CD4-positive, CD25-positive, alpha-beta regulatory T cell (primary cell): ENCODE data around the gene SNTG2. TPM values are rescaled to one million over a fixed set of nuclear protein-coding genes. Genes with fewer than 3 reads are reported as not detected.

Source experiments
- ATAC-seq, 2 donors: fragments of 150-1000 bp; cut with Tn5 transposase; one replicate each; pipeline ENCODE4 v1.10.0; 2021; ENCODE audit warnings: low read depth in 2 of 2, moderate number of reproducible peaks in 2 of 2, moderate library complexity in 1 of 2
- DNase-seq, 3 donors: peaks; one replicate each; pipeline versions ENCODE4 v3.0.0 to v3.0.0-alpha.2; 2012 to 2022; ENCODE audit warnings: mixed read lengths in 1 of 3
- H3K27ac ChIP-seq: one replicate; pipeline ENCODE4 v1.7.0; 2013; ENCODE audit warnings: mild to moderate bottlenecking, low read length; ENCODE audit not compliant: insufficient read depth, poor library complexity, severe bottlenecking
- H3K27me3 ChIP-seq: one replicate; pipeline ENCODE4 v1.7.0; 2013; ENCODE audit warnings: low read length; ENCODE audit not compliant: control insufficient read depth, insufficient read depth
- H3K36me3 ChIP-seq: one replicate; pipeline ENCODE4 v1.7.0; 2013; ENCODE audit warnings: mild to moderate bottlenecking, low read length, moderate library complexity; ENCODE audit not compliant: control insufficient read depth, insufficient read depth
- H3K4me1 ChIP-seq: 2 replicates; pipeline ENCODE4 v1.7.0; 2013; ENCODE audit warnings: mild to moderate bottlenecking, low read length; ENCODE audit not compliant: insufficient read depth, control insufficient read depth, poor library complexity, severe bottlenecking
- H3K4me3 ChIP-seq: one replicate; pipeline ENCODE4 v1.7.0; 2013; ENCODE audit warnings: low read depth, mild to moderate bottlenecking, low read length, moderate library complexity
- H3K9me3 ChIP-seq, 2 experiments: 1 replicate in 1 of 2; 2 replicates in 1 of 2; pipeline ENCODE4 v1.7.0; 2013; ENCODE audit warnings: low read length in 2 of 2, mild to moderate bottlenecking in 1 of 2, moderate library complexity in 1 of 2; ENCODE audit not compliant: control insufficient read depth in 2 of 2
- H3K27ac Mint-ChIP-seq, 3 donors: one replicate each; pipeline ENCODE4 v1.8.0; 2020 to 2022; ENCODE audit warnings: mild to moderate bottlenecking in 3 of 3, mixed read lengths in 3 of 3, moderate library complexity in 2 of 3
- H3K27me3 Mint-ChIP-seq: one replicate; pipeline ENCODE4 v1.8.0; 2022; ENCODE audit warnings: mild to moderate bottlenecking, mixed read lengths
- H3K36me3 Mint-ChIP-seq: one replicate; pipeline ENCODE4 v1.8.0; 2020; ENCODE audit warnings: mixed read lengths
- H3K4me1 Mint-ChIP-seq, 4 donors: one replicate each; pipeline ENCODE4 v1.8.0; 2020 to 2022; ENCODE audit warnings: mixed read lengths in 4 of 4, mild to moderate bottlenecking in 1 of 4
- H3K4me3 Mint-ChIP-seq, 4 donors: one replicate each; pipeline ENCODE4 v1.8.0; 2020 to 2022; ENCODE audit warnings: mild to moderate bottlenecking in 4 of 4, mixed read lengths in 4 of 4, moderate library complexity in 3 of 4
- H3K9me3 Mint-ChIP-seq, 7 donors: one replicate each; pipeline ENCODE4 v1.8.0; 2020 to 2022; ENCODE audit warnings: mixed read lengths in 7 of 7, mild to moderate bottlenecking in 3 of 7, moderate library complexity in 2 of 7
- polyA plus RNA-seq, 4 donors: library from polyadenylated mRNA; unstranded; fragments of 300-500 nt; fragmentation: Illumina TruSeq; gene quantifications; one replicate each; pipeline ENCODE4 v1.2.3, GENCODE V29; 2021
- total RNA-seq: library from RNA; stranded (reverse); gene quantifications from one replicate; pipeline ENCODE4 v1.2.3, GENCODE V29; 2022

Gene SNTG2
- total and polyA plus RNA-seq, 5 donors from 2014 or later = 0.64 TPM; not detected in 4

DNA sequence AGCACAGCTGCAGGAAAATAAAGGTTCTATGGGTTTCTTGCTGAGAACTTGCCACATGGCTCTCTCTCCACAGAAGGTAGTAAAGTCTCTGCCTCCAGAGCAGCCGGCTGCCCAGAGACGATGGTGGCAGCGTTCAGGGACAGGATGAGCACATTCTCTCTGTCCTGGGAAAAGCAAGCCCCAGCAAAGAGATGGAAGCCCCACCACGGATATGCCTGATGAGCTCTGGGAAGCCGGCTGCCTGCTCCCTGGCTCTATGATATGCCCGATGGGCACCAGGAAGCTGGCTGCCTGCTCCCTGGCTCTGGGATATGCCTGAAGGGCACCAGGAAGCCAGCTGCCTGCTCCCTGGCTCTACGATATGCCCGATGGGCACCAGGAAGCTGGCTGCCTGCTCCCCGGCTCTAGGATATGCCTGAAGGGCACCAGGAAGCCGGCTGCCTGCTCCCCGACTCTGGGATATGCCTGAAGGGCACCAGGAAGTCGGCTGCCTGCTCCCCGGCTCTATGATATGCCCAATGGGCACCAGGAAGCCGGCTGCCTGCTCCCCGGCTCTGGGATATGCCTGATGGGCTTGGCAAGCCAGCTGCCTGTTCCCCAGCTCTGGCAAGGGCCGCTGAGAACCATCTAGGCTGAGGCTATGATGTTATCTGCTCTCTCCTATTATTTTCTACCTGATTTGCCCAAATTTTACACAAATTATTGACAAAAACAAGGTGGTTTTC is 21.5 kb upstream of the SNTG2 start:
- ATAC-seq = no peak
- peaks cover 0 to 1% (median 0%) of the 10 kb centered on the region in 7 donors for H3K9me3 Mint-ChIP-seq
- H3K4me1 Mint-ChIP-seq = no peaks in the 10 kb centered on the region

DNA sequence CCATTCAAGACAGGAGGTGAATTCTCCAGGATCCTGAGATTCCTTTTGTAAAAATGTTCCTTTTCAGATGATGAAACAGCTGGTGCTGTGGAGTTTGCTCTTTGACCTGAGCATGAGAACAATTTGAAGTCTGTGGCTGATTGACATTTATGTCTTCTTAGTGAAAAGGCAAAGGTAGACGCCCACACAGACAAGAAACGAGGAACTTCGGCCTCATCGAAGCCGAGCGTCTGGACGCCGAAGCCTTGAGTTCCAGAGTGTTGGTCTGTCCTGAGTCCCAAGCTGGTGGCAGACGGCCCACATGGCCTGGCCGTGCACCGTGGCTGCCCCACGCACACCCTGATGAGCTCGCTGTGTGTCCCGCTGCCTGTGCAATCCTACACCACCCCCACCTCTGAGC is 20.7 kb upstream of the SNTG2 start:
- Histone ChIP-seq H3K9me3 (no peaks in the 10 kb centered on the region), H3K27ac (no peak overlapping the region), H3K4me1 (no peaks in the 10 kb centered on the region), H3K4me3 (no peak overlapping the region), H3K36me3 (no peaks in the 10 kb centered on the region), H3K27me3 (no peaks in the 10 kb centered on the region)
- no peaks in the 10 kb centered on the region for H3K36me3 Mint-ChIP-seq
- H3K9me3 Mint-ChIP-seq = peaks cover 0 to 1% (median 0%) of the 10 kb centered on the region in 7 donors
- ATAC-seq (no peak), DNase-seq (no peak)
- no peak overlapping the region for H3K4me3 Mint-ChIP-seq
- H3K27me3 Mint-ChIP-seq = no peaks in the 10 kb centered on the region
- H3K27ac Mint-ChIP-seq = no peak overlapping the region
- no peaks in the 10 kb centered on the region for H3K4me1 Mint-ChIP-seq

More for the DNA sequence above, 21.5 kb upstream of the SNTG2 start:
- H3K27me3 ChIP-seq = no peaks in the 10 kb centered on the region
- no peak overlapping the region for H3K4me3 ChIP-seq
- Mint-ChIP-seq H3K27me3 (no peaks in the 10 kb centered on the region), H3K4me3 (no peak overlapping the region), H3K36me3 (no peaks in the 10 kb centered on the region), H3K27ac (peak overlapping the region in 1 of 3 donors; percentile 52)
- H3K4me1 ChIP-seq = no peaks in the 10 kb centered on the region
- H3K36me3 ChIP-seq = no peaks in the 10 kb centered on the region
- no peak for DNase-seq
- no peaks in the 10 kb centered on the region for H3K9me3 ChIP-seq
- H3K27ac ChIP-seq = no peak overlapping the region

DNA sequence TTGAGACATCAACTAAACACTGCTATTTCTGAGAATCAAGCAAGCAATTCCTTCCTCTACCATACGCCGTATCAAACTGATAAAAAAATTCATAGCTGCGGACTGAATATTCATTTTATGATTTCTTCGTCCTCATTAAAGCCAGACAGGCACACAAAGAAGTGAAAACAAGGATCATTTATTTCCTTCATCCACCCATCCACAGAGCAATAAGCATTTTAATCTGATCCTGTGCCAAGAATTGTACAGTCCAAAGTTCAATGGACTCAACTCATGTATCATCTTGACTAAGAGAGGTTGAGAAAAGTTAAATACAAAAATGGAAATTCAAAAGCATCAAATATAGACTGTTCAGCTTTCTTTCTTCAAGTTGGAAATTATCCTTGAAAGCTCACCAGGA is 19.7 kb upstream of the SNTG2 start:
- Histone ChIP-seq H3K4me3 (no peak overlapping the region), H3K9me3 (no peaks in the 10 kb centered on the region), H3K27me3 (no peaks in the 10 kb centered on the region), H3K4me1 (no peaks in the 10 kb centered on the region), H3K36me3 (no peaks in the 10 kb centered on the region), H3K27ac (no peak overlapping the region)
- H3K36me3 Mint-ChIP-seq = no peaks in the 10 kb centered on the region
- peaks cover 0 to 1% (median 0%) of the 10 kb centered on the region in 7 donors for H3K9me3 Mint-ChIP-seq
- H3K4me3 Mint-ChIP-seq = no peak overlapping the region
- ATAC-seq = no peak
- H3K4me1 Mint-ChIP-seq = no peaks in the 10 kb centered on the region
- no peak for DNase-seq
- H3K27ac Mint-ChIP-seq = no peak overlapping the region
- no peaks in the 10 kb centered on the region for H3K27me3 Mint-ChIP-seq

DNA sequence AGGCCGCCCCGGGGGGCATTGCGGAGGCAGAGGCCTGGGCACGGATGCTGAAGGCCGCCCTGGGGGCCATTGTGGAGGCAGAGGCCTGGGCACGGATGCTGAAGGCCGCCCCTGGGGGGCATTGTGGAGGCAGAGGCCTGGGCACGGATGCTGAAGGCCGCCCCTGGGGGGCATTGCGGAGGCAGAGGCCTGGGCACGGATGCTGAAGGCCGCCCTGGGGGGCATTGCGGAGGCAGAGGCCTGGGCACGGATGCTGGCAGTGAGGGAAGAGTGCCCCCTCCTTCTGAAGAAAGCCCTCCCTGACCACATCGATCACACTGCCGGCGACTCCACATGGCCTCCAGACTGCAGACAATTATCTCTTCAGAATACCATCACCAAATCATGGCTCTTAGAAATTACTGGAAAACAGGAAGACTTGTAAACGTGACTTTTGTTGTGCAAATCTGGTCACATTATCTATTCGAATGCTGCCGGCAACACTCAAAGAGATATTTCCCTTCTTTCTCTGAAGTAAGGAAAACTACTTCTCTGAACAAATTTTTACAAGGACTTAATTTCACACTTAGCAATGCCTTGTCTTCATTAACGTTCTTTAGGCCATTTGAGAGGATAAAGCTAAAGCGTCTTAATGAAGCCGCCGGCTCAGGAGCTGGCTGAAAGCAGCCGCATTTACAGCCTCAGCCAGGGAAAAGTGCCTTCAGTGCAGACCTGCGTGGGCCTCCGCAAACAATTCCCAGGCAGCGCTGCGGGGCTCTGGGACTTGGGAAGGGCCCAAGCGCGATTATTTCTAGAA is 18.1 kb upstream of the SNTG2 start:
- no peak overlapping the region for H3K27ac ChIP-seq
- no peaks in the 10 kb centered on the region for H3K27me3 ChIP-seq
- H3K36me3 ChIP-seq = no peaks in the 10 kb centered on the region
- Mint-ChIP-seq H3K9me3 (peaks cover 0 to 3% (median 0%) of the 10 kb centered on the region in 7 donors), H3K4me1 (no peaks in the 10 kb centered on the region), H3K36me3 (no peaks in the 10 kb centered on the region), H3K27ac (no peak overlapping the region), H3K27me3 (no peaks in the 10 kb centered on the region), H3K4me3 (no peak overlapping the region)
- H3K9me3 ChIP-seq = no peaks in the 10 kb centered on the region
- DNase-seq (no peak), ATAC-seq (no peak)
- no peak overlapping the region for H3K4me3 ChIP-seq
- no peaks in the 10 kb centered on the region for H3K4me1 ChIP-seq

DNA sequence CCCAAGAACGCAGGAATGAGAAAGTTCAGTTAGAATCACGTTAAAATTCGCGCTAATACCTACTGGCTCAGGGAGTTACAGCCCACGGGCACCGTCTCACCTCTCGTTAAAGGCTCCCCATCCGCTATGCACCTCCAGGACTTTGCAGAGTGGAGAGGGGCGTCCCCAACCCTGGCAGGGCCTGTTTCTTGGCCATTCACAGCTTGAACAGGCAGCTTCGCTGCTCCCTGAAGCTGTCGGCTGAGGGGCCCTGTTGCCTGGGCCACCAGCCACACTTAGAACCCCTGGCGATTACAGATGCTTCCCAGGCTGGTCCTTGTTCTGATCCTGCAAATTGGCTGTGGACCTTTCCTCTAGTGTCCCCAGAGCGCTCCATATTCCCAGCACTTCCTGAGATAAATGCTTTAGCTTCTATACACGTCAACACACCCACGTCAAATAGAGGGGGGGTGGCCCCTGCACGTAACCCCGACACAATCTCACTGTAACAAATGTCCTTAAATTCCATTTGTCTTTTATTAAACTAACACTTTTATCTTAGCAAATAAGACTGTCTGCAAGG is 16.8 kb upstream of the SNTG2 start:
- Histone ChIP-seq H3K4me3 (no peak overlapping the region), H3K36me3 (no peaks in the 10 kb centered on the region), H3K4me1 (no peaks in the 10 kb centered on the region), H3K9me3 (no peaks in the 10 kb centered on the region), H3K27me3 (no peaks in the 10 kb centered on the region), H3K27ac (no peak overlapping the region)
- peaks cover 0 to 3% (median 0%) of the 10 kb centered on the region in 7 donors for H3K9me3 Mint-ChIP-seq
- no peaks in the 10 kb centered on the region for H3K36me3 Mint-ChIP-seq
- H3K27ac Mint-ChIP-seq = no peak overlapping the region
- no peak for DNase-seq
- no peaks in the 10 kb centered on the region for H3K27me3 Mint-ChIP-seq
- H3K4me1 Mint-ChIP-seq = no peaks in the 10 kb centered on the region
- no peak overlapping the region for H3K4me3 Mint-ChIP-seq
- ATAC-seq = no peak

DNA sequence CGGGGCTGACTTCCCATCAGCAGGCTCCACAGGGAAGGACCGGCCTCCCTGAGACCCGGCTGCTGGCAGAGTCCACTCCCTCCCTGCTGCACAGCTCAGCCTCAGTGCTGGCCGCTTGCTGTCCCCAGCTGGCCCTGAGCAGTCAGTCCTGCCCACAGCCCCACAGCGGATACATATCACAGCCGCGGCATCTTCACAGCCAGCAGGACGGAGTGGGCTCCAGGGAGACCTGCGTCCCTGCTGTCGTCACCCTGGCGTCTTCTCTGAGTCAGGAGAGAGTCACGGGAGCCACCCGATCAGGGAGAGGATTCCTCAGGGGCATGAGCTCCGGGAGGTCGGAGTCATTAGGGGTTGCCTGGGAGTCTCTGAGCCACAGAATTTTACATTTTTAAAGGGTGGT is 13.1 kb upstream of the SNTG2 start:
- no peaks in the 10 kb centered on the region for H3K9me3 ChIP-seq
- no peak for DNase-seq
- no peak overlapping the region for H3K4me3 ChIP-seq
- H3K4me1 Mint-ChIP-seq = no peaks in the 10 kb centered on the region
- H3K27me3 Mint-ChIP-seq = no peaks in the 10 kb centered on the region
- H3K27ac Mint-ChIP-seq = no peak overlapping the region
- H3K4me3 Mint-ChIP-seq = no peak overlapping the region
- no peak for ATAC-seq
- H3K4me1 ChIP-seq = no peaks in the 10 kb centered on the region
- no peaks in the 10 kb centered on the region for H3K36me3 ChIP-seq
- no peak overlapping the region for H3K27ac ChIP-seq
- peaks cover 0 to 3% (median 0%) of the 10 kb centered on the region in 7 donors for H3K9me3 Mint-ChIP-seq
- H3K36me3 Mint-ChIP-seq = no peaks in the 10 kb centered on the region
- H3K27me3 ChIP-seq = no peaks in the 10 kb centered on the region

DNA sequence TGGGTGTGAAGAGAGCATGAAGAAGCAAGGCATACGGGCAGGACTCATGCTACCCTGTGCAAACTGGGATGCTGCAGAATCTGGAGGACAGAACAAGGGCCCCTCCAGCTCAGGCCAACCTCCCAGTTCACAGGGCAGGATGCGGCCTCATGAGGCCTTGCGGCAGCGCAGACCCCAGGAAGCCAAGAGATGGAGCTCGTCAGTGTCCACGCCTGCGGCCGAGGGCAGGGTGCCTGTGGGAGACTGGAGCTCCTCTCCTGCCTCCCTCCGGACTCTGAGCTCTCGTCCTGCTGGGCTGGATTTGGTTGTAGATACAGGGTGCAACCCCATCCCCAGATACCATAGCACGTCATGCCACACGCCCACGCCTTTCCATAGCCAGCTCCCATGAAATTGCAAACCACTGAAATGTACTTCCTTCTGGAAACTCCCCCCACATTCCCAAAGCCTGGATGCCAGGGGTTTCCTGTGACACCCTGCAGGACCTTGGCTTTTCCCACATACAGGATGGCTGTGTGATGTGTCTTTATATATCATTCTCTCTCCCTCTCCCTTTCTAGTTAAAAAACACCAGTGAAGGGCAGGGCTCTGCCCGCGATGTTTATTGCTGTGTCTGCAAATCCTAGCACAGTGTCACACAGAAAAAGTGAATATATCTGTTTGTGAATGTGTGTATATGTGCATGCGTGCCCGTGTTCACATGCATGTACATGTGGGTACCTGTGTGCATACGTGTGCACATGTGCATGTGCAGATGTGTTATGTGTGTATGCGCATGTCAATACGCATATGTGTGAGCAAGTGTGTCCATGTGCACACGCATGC is 12.3 kb upstream of the SNTG2 start:
- Mint-ChIP-seq H3K36me3 (no peaks in the 10 kb centered on the region), H3K4me3 (no peak overlapping the region), H3K27me3 (no peaks in the 10 kb centered on the region), H3K27ac (no peak overlapping the region), H3K4me1 (no peaks in the 10 kb centered on the region), H3K9me3 (peaks cover 0 to 3% (median 0%) of the 10 kb centered on the region in 7 donors)
- ATAC-seq (no peak), DNase-seq (no peak)
- Histone ChIP-seq H3K36me3 (no peaks in the 10 kb centered on the region), H3K9me3 (no peaks in the 10 kb centered on the region), H3K4me1 (no peaks in the 10 kb centered on the region), H3K27ac (no peak overlapping the region), H3K4me3 (no peak overlapping the region), H3K27me3 (no peaks in the 10 kb centered on the region)
